Smooth muscle cell of the brain vasculature (primary cell): ENCODE results near the gene UBL4B.
"Not testable (repeated sequence)": the region's sequence is repeated elsewhere in the genome, so short reads cannot be mapped to it uniquely, and the experiment has no call there.

Experiments
- DNase-seq: peaks from one replicate; pipeline ENCODE4 v3.0.0-alpha.2; 2012; ENCODE audit warnings: low read depth, low spot score

UBL4B gene

DNA sequence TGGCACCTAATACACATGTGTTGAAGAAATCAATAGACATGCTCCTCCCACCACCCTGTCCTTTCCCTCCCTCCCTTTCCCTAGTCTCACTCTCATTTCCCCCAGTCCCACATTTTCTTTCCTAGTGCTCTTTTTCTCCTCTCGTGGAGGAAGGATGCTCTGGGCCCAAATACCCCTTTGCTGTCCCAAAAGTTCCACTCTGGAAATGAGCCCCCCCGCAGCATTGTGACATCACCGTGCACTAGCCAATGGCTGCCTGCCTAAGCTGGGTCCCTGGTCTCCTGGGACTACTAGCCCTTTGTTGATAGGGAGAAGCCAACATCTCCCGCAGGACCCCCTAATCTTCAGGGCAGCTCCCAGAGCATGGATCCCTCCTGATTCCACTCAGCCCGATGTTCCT, at the start of gene UBL4B:
TSS of gene UBL4B (plus strand) at position 301 of the 400 bp plus-strand sequence. CDS start at position 393, 92 bp downstream.
- no peak for DNase-seq

- DNase-seq = no peak
Observed at GRCh38 chr1:110062612-110063011, 49.6 kb upstream of the UBL4B start.

GRCh38 chr1:110063781-110064180, 48.5 kb upstream of the UBL4B start:
- DNase-seq = no peak

GRCh38 chr1:110064576-110065337, 47.5 kb upstream of the UBL4B start:
- DNase-seq = no peak

DNA sequence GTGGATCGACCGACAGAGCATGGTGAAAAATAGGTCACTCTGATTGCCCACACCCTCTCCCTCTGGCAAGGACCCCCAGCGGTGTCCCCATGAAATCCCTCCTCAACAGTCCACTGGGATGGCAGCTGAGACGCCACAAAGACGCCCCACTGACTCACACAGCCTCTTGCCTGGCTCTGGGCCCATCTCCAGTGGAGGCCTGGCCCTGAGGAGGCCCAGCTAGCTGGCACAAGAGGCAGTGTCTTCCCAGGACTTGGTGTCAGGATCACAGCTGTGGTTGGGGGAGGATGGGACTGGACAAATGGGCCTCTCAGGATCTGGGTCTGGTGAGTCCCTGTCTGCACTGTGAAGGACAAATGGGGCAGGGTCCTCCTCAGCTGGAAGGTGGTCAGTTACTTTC, 46.4 kb upstream of the UBL4B start:
- no peak for DNase-seq

DNA sequence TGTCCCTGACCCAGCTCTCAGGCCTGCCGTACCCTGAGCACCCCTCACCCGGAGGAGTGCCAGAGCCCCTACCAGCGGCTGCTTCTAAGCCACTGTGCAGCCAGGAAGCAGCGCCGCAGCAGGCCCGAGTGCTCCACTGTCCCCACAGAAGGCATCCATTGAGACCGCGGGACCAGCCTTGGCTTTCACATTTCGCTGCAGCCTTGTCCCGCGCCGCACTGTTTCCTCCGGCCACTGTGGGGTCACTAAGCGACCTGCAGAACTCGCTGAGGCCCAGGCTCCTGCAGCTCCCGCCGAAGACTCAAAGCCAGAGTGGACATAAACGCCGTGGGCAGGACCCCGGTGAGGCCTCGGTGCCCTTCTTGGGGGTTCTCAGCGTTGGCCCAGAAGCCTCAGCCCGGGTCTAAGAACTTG, 44.8 kb upstream of the UBL4B start:
- no peak for DNase-seq

GRCh38 chr1:110067893-110068645, 44.2 kb upstream of the UBL4B start:
- DNase-seq = no peak

DNA sequence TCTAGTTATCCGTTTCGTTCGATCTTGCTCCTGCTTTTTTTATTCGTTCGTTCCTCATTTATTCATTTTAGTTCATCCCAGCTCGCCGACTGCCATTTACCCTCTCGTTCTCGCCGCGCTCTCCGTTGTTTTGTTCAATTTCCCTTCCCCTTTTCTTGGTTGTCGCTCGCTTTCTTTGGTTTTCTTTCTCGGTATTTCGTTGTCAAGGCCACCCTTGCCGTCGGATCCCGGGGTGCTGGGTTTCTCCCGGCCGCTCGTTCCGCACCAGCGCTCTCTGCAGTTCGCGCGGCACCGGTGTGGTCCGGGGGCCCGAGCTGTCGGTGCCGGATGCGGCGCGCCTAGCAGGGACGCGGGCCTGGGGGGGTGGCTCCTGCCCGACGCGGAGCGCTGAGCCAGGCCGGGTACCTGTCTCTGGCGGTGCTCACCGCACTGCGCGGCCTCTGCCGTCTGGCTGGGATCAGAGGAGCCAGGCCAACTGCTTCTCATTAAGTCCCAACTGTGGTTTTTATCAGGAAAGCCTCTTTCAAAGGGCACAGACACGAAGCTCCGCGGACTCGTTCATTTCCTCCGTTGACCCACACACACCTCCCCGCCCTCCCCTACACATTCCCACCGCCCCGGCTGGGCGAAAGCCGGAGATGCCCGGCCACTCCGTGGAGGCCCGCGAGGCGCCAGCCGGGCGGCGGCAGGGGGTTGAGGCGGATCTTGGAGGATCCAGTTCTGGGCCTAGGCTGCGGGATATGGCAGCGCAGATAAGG, 43.4 kb upstream of the UBL4B start:
- no peak for DNase-seq

- DNase-seq = no peak
Observed at GRCh38 chr1:110069404-110070281, 42.6 kb upstream of the UBL4B start.

DNA sequence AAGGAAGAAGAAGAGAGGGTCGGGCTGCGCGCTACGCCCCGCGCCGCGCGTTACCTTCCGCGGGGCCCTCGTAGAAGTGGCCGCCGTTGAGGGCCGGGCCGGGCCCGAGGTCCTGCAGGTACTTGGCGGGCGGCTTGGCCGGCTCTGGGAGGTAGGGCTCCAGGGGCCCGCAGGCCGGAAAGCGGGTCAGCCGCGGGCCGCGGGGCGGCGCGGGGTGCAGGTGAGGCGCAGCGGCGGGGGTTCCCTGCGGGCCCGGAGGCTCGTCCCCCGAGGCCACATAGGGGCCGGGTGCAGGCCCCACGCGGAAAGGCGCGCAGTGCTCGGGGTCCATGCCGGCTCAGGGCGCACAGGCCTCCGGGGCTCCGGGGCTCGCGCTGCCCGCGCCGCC, 42.0 kb upstream of the UBL4B start:
- DNase-seq = no peak

DNA sequence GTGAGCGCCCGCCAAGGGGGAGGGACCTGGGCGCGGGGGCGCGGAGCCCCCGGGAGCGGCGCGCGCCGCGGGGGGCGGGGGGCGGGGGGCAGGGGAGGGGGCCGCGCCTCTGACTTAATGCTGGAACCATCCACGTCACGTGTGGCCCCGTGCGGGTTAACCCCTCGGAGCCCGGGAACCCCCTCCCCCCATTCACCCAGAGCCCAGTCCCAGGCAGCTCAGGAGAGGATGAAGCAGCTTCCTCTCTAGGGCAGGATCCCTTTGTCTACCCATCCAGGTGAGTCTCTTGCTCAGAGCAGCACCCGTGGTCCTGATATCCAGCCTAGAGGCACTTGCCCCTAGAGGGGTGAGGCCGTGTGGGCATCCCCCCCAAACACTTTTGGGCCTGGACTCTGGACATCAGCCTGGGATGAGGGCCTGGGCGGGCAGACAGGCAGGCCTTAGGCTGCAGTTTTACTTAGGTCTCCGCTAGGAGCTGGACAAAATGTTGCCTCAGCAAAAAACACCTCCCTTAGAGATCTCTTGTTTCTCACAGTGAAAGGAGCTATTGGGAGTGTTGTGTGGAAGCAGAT, 41.5 kb upstream of the UBL4B start, which contains the start of gene ALX3:
TSS of gene ALX3 (minus strand) at position 2 of the 572 bp plus-strand sequence. CDS start 60 bp downstream, outside the sequence.
- no peak for DNase-seq

- DNase-seq = no peak
Observed at GRCh38 chr1:110074166-110074565, 38.1 kb upstream of the UBL4B start.

DNA sequence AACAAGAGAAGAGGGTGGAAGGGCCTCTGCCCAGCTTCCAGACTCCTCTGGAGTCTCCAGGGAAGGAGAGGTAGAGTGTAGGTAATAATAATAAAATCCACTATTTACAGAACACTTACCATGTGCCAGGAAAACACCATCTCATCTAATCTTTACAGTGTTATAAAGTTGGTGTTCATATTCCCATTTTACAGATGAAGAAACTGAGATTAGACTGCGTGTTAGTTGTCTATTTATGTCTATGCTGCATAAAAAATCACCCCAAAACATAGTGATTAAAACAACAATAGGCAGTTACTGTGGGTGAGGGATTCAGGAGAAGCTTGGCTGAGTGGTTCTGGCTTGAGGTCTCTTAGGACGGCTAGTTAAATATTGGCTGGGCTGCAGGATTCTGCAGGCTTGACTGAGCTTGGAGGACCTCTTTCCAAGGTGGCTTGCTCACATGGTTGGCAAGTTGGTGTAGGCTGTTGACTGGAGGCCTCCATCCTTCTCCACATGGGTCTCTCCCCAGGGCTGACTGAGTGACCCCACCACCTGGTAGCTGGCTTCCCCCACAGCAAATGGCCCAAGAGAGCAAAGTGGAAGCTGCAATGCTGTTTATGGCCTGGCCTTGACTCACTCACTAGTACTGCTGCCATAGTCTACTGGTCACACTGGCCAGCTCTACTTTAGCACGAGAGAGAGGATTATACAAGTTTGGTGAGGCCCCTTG, 35.3 kb upstream of the UBL4B start:
- DNase-seq = no peak

GRCh38 chr1:110079995-110080394, 32.2 kb upstream of the UBL4B start:
- DNase-seq = not testable (repeated sequence)

DNA sequence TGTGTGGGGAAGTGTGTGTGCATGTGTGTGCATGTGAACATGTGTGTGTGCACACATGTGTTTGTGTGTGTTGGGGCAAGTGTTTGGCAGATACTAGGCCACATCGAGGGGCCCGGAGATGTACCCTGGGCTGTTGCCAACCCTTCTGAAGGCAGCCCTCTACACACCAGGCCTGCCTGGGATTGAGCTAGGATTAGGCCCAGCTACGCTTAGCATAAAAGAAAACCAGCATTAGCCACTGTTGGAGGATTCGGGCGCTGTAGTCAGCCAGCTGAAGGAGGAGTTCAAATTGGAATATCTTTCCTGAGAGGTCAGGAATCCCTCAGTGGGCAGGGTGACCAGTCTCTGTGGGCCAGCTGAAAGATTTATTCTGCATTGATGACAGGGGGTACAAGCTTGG, 31.2 kb upstream of the UBL4B start:
- DNase-seq = no peak

DNA sequence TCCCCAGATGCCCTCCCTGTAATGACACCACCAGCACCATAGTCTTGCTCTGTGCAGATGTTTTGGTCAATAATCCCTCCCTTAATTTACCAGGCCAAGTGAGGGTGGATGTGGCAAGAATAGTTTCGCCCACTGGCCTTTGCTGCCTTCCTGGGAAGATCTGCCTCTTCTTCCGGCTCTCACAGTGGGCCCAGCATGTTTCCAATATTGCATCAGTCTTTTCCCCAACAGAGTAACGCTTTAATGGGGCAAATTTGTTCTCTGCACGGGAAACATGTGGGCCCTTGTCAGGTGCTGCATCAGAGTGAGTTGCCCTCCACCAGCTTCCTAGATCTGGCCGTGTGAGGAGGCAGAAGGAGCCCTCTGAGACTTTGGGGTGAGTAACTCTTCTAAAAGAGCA, 29.8 kb upstream of the UBL4B start:
- DNase-seq = no peak

DNA sequence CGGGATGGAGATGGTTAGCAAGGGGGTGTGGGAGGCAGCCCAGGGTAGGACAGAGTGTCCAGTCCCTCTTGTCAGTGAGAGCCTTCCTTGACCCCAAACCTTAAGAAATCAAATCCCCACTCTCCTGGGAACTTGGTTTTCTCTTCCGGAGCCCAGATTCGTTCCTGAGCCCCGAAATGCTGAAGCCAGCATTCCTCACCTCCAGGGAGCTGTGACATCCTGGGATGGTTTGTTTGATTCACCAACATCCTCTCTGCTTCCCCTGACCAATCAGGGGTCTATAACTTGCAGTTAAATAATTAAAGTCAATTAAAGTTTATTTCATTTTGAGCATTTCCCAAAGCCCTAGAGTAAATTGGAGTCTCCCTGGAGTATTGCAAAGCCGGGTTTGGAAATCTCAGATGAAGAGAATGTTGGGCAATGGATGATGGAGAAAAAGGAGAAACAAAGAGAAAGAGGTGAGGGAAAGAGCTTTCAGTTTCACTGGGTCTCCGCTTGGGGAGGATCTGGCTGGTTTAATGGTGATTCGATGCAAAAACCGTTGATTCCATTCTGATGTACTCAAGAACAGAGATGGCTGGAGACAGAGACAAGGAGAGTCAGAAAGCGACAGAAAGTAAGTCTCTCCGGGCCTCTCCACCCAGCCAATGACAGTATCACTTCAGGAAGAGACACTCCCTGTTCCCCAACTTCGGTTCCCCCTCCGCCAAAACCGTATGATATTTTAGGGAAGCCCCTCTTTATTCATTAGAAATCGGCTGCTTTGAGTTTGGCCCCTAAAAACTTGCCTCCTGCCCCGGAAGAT, 29.0 kb upstream of the UBL4B start:
- DNase-seq = no peak

- DNase-seq = no peak
Observed at GRCh38 chr1:110083866-110084226, 28.4 kb upstream of the UBL4B start.
